T-helper 2 cell treated with Interferon-gamma antibody and Interleukin-4, amounts not matched to agents 5 μg/mL and 100 μg/mL, for 36 hours (primary cell): ENCODE data around the gene RHOF.
A peak's percentile ranks its signal among the peaks of the same experiment; 100 is the strongest.

Experiments
- DNase-seq: peaks from one replicate; pipeline ENCODE4 v3.0.0; 2021; ENCODE audit warnings: low spot score
- H3K27ac Mint-ChIP-seq: one replicate; pipeline ENCODE4 v1.8.0; 2021; ENCODE audit warnings: mild to moderate bottlenecking, mixed read lengths
- H3K27me3 Mint-ChIP-seq: one replicate; pipeline ENCODE4 v1.8.0; 2021; ENCODE audit warnings: low read depth, mixed read lengths
- H3K36me3 Mint-ChIP-seq: one replicate; pipeline ENCODE4 v1.8.0; 2021; ENCODE audit warnings: low read depth, mixed read lengths
- H3K4me1 Mint-ChIP-seq: one replicate; pipeline ENCODE4 v1.8.0; 2021; ENCODE audit warnings: low read depth, mixed read lengths
- H3K4me3 Mint-ChIP-seq: one replicate; pipeline ENCODE4 v1.8.0; 2022; ENCODE audit warnings: mild to moderate bottlenecking, moderate library complexity, mixed read lengths
- H3K9me3 Mint-ChIP-seq: one replicate; pipeline ENCODE4 v1.8.0; 2021; ENCODE audit warnings: mixed read lengths

Gene RHOF

DNA sequence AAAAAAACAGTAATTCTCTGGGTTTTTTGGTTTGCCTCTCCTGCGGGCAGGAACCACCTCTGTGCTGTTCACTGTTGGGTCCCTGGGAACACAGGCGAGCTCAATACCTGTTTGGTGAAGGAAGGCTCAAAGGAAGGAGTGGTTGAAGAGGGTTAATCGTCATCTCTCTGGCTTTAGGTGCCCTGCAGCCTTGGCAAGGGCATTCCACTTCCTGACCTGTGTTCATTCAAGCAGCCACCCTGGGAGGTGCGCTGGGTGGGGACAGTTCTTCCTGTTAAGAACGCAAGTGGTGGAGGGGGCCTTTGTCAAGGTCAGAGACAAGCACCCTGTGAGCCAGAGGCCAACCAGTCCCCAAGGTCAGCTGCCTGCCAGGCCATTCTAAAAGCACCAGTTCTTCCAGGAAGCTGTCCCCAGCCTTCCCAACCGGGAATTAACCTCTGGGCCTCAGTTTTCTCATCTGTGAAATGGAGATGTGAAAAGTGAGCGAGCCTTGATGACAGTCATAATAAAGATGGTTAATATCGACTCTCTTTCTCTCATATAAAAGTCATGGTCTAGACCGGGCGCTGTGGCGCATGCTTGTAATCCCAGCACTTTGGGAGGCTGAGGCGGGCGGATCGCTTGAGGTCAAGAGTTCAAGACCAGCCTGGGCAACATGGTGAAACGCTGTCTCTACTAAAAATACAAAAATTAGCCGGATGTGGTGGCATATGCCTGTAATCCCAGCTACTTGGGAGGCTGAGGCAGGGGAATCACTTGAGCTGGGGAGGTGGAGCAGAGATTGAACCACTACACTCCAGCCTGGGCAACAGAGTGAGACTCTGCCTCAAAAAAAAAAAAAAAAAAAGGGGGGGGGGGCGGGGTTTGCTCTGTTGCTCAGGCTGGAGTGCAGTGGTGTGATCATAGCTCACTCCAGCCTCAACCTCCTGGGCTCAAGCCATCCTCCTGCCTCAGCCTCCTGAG lies 6.1 kb downstream of the RHOF start:
- Mint-ChIP-seq H3K36me3 (peaks cover 63% of the 10 kb centered on the region), H3K4me3 (peak overlapping the region; percentile 99), H3K9me3 (no peaks in the 10 kb centered on the region), H3K27me3 (no peaks in the 10 kb centered on the region), H3K27ac (peak overlapping the region; percentile 100), H3K4me1 (peaks cover 74% of the 10 kb centered on the region)
- no peak for DNase-seq

DNA sequence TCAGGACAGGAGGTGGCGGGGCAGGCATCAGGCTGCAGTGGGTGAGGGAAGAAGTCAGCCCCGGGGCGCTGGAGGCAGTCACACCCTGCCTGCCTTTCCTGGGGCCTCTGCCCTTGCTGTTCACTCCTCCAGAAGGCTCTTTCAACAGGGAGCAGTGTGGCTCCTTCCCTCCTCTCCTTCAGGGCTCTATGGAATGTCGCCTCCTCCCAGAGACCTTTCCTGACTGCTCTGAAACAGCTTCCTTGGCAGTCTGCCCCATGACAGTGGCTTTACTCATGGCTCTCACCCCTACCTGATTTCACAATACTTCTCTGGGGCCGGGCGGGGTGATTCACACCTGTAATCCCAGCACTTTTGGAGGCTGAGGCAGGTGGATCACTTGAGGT lies 7.1 kb downstream of the RHOF start:
- no peaks in the 10 kb centered on the region for H3K9me3 Mint-ChIP-seq
- H3K36me3 Mint-ChIP-seq, result peaks cover 63% of the 10 kb centered on the region
- H3K4me3 Mint-ChIP-seq, result peak overlapping the region; percentile 99
- peaks cover 76% of the 10 kb centered on the region for H3K4me1 Mint-ChIP-seq
- DNase-seq, result no peak
- H3K27me3 Mint-ChIP-seq, result no peaks in the 10 kb centered on the region
- H3K27ac Mint-ChIP-seq, result peak overlapping the region; percentile 100

DNA sequence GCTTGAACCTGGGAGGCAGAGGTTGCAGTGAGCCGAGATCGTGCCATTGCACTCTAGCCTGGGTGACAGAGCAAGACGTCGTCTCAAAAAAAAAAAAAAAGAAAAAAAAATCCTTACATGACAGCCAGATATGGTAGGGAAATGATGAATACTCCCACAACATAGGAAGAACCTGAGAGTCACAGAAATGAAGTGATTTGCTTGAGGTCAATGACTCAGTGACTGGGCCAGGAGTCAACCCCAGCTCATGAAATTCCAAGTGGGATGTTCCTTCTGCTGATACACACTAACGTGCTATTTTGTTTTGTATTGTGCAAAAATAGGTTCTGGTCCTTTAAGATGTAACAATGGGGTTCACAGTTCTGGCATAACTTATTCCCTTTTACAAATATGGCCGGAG lies 9.0 kb downstream of the RHOF start:
- Mint-ChIP-seq H3K9me3 (no peaks in the 10 kb centered on the region), H3K4me3 (peak overlapping the region; percentile 76), H3K4me1 (peaks cover 62% of the 10 kb centered on the region), H3K27me3 (no peaks in the 10 kb centered on the region), H3K36me3 (peaks cover 55% of the 10 kb centered on the region), H3K27ac (peak overlapping the region; percentile 85)
- no peak for DNase-seq

DNA sequence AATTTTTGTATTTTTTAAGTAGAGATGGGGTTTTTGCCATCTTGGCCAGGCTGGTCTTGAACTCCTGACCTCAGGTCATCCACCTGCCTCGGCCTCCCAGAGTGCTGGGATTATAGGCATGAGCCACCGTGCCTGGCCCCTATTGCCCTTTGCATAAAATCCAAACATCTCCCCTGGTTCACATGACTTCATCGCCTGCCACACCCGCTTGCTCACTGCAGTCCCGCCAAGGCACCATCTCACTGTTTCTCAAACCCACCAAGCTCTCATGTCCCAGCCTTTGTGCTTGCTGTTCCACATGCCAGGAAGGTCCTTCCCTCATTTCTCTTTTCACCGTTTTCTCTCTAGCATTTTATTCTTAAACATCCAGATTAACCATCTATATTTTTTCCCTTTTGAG lies 9.7 kb downstream of the RHOF start:
- Mint-ChIP-seq H3K36me3 (peaks cover 59% of the 10 kb centered on the region), H3K27ac (peak overlapping the region; percentile 86), H3K4me1 (peaks cover 56% of the 10 kb centered on the region), H3K9me3 (no peaks in the 10 kb centered on the region), H3K27me3 (no peaks in the 10 kb centered on the region), H3K4me3 (peak overlapping the region; percentile 52)
- no peak for DNase-seq

DNA sequence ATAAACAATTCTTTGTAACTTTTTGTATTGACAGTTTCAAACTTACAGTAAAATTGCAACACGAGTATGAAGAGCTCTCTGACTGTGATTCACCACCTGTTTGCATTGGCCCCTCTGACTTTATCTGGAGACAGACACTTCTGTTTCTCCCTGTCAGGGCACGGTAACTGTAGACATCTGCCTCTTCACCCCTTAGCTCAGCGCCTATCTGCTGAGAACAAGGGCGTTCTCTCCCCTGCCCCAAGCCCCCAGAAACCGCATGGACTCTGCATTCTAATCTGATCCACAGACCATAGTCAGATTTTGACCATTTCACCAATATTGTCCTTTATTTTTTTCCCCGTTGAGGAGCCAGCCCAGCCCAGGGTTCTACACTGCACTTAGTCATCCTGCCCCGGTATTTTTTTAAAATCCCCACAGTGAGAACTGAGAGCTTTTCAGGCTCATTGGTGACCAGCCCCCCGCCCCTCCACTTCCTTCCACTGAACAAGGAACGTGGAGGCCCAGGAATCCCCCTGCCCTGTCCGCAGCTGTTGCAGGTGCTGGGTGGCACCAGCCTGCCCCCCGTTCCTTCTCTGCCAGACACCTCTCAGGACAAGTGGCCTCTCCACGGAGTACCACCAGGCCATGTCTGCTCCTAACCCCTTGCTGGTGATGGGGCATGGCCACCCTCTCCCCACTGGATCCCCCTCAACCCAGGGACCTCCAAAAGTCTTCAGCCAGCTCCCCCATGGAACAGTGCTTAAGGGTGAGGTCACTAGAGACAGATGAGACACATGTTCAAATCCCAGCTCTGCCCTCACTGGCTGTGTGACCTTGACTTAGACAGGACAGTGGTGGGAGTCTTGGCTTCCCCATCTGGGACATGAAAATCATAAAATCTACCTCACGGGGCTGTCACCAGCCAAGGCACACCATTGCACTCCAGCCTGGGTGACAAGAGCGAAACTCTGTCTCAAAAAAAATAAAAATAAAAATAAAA lies 11.2 kb downstream of the RHOF start:
- Mint-ChIP-seq H3K27me3 (no peaks in the 10 kb centered on the region), H3K36me3 (peaks cover 54% of the 10 kb centered on the region), H3K4me1 (peaks cover 44% of the 10 kb centered on the region), H3K4me3 (peak overlapping the region; percentile 79), H3K9me3 (no peaks in the 10 kb centered on the region), H3K27ac (peak overlapping the region; percentile 86)
- peak; percentile 72 for DNase-seq

DNA sequence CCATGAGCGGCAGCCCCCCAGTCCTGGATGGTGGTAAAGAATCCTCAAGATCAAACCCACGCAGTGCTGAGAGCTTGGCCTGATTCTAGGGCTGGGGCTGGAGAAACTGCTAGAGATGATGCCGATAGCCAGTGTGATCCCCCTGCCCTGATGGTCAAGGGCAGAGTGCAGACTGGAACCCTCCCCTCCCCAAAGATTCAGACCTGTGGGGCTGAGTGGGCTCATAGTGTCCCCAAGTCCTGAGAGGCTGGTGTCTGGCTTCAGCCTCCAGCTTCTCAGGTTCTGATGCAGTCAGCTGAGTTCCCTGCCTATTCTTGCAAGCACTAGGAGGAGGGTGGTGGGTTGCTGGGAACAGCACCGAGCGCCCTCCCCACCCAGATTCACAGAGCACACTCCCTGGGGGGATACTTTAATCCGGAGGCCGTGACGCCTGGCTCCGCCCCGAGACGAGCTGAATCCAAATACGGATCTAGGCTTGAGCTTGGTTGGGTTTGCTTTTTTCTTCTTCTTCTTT lies 11.9 kb downstream of the RHOF start:
- H3K27me3 Mint-ChIP-seq, result no peaks in the 10 kb centered on the region
- no peak for DNase-seq
- peak overlapping the region; percentile 86 for H3K27ac Mint-ChIP-seq
- H3K4me1 Mint-ChIP-seq, result peaks cover 36% of the 10 kb centered on the region
- H3K36me3 Mint-ChIP-seq, result peaks cover 46% of the 10 kb centered on the region
- H3K9me3 Mint-ChIP-seq, result no peaks in the 10 kb centered on the region
- peak overlapping the region; percentile 79 for H3K4me3 Mint-ChIP-seq

DNA sequence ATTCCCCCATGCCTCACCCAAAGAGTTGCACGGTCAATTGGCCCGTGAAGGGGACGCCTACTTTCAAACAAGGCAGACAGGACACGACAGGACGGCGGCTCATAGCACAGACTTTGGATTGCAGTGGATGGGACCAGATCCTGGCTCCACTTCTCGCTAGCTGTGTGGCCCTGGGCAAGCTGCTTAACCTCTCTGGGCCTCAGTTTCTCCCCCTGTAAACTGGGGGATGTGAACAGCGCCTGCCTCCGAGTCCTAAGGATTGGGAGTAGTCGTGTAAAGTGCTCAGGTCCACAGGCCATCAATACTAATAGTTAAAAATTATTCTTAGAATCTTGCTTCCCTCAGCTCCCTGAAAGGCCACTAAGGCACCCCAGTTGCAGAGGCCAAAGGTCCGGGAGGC lies 13.1 kb downstream of the RHOF start:
- no peak for DNase-seq
- Mint-ChIP-seq H3K27ac (peak overlapping the region; percentile 70), H3K36me3 (peaks cover 41% of the 10 kb centered on the region), H3K27me3 (no peaks in the 10 kb centered on the region), H3K4me3 (no peak overlapping the region), H3K4me1 (peaks cover 35% of the 10 kb centered on the region), H3K9me3 (no peaks in the 10 kb centered on the region)

DNA sequence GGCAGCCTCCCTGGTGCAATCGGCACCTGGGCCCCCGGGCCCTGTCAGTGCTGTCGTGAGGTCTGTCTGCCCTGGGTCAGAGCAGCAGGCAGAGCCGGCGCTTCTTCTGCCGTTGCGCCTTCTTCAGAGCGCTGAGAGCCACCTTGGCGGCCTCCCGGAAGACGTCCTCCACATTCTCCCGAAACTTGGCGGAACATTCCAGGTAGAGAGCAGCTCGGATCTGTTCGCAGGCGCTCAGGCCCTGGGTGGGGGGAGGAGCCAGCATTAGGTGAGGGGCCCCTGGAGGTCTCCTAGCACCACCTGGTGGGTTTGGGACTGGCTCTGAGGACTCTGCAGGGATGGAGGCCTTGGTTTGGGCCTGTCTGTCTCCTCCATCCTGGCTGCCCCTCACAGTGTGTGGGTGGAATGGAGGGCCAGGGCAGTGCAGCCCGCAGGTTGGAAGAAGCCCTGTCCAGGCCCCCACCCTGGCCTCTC lies 14.0 kb downstream of the RHOF start:
- Mint-ChIP-seq H3K36me3 (peaks cover 36% of the 10 kb centered on the region), H3K9me3 (no peaks in the 10 kb centered on the region), H3K4me1 (peaks cover 27% of the 10 kb centered on the region), H3K27me3 (no peaks in the 10 kb centered on the region), H3K4me3 (no peak overlapping the region), H3K27ac (no peak overlapping the region)
- DNase-seq, result no peak

DNA sequence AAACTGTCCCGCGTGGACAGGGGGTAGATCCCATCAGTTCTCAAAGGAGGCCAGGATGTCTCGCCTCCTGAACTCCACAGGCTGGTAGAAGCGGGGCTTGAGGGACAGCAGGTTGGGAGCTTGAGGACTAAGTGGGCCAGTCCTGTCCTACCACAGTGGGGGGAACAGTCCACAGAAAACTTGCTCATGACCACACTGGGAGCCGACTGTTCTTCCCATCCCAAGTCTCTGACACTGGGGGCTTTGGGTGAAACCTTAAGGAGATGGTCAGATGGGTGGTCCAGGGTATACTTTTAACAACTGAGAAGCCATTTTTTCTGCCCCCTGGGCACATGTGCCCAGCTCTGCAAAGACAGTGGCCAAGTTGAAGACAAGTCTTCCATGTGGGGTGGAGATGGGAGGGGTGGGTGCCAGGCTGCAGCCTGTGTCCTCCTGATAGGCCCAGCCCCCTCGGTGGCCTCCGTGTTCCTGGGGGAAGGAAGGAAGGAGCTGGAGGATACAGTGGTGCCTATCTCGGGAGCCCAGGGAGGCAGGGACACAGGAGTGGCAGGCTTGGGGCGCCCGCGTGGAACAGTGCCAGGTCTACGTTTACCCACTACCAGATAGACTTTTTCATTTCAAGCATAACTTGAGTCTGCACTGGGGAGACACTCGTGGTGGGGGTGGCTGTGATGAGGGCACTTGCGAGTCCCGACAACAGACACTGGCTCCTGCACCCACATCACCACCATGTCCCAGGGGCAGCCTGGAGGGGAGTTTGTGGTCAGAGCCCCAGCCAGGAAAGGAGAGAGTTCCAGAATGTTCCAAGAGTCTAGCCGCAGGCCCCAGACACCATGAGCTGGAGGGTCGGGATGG lies 14.7 kb downstream of the RHOF start:
- Mint-ChIP-seq H3K36me3 (peaks cover 32% of the 10 kb centered on the region), H3K9me3 (no peaks in the 10 kb centered on the region)

DNA sequence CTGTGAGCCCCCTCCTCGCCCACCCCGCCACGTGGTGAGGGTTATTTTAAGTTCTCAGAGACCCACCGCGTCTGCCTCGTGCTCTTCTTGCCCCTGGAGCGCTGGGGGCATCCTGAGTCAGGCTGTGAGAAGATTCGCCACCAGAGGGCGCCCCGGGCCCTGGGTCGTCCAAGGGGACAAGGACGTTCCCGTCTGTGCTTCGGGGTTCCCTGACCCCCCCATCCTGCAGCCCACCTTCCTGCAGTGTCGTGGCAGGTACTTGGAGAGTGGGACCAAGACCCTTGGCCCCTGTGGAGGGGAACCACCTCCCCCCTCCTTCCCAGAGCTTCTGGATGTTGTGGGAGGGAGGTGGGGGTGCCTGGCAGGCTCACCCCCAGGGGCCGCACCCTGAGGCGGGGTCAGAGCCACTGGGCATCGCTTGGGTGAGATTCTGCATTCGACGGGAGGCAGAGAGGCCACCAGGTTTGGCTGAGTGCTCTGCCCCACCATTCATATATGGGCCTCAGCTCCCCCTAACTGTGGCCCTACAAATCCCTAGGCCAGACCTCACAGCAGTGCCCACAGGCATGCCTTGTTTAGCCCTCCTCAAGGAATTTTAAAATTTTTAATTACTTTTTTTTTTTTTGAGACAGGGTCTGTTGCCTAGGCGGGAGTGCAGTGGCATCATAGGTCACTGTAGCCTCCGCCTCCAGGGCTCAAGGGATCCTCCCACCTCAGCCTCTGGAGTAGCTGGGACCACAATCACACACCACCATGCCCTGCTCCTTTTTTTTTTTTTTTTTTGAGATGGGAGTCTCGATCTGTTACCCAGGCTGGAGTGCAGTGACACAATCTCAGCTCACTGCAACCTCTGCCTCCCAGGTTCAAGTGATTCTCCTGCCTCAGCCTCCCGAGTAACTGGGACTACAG lies 17.0 kb downstream of the RHOF start:
- Mint-ChIP-seq H3K4me3 (no peak overlapping the region), H3K36me3 (peaks cover 20% of the 10 kb centered on the region), H3K4me1 (peaks cover 11% of the 10 kb centered on the region), H3K27ac (no peak overlapping the region), H3K27me3 (no peaks in the 10 kb centered on the region), H3K9me3 (no peaks in the 10 kb centered on the region)
- peak; percentile 74 for DNase-seq

More for the DNA sequence above, 14.7 kb downstream of the RHOF start:
- H3K27me3 Mint-ChIP-seq, result no peaks in the 10 kb centered on the region
- DNase-seq, result no peak
- H3K27ac Mint-ChIP-seq, result peak overlapping the region; percentile 45
- peaks cover 21% of the 10 kb centered on the region for H3K4me1 Mint-ChIP-seq
- H3K4me3 Mint-ChIP-seq, result no peak overlapping the region

DNA sequence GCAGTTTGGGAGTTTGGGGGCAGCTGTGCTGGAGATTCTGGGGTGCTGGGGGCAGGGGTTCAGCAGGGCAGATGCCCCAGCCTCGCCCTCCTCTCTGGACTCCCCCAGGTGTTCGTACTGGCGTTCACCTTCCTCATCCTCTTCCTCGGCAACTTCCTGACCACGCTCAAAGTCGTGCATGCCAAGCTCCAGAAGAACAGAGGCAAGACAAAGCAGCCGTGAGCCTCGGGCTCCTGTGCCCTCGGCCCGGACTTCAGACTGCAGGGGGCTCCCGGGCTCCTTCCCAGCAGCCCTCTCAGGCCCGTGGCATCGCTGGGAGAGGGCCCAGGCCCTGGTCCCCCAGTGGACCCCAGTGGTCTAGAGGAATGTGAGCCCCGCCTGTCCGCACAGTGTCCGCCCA lies 18.0 kb downstream of the RHOF start:
- no peaks in the 10 kb centered on the region for H3K9me3 Mint-ChIP-seq
- H3K27ac Mint-ChIP-seq, result no peak overlapping the region
- peaks cover 19% of the 10 kb centered on the region for H3K36me3 Mint-ChIP-seq
- DNase-seq, result no peak
- H3K4me3 Mint-ChIP-seq, result no peak overlapping the region
- H3K27me3 Mint-ChIP-seq, result no peaks in the 10 kb centered on the region
- peaks cover 6% of the 10 kb centered on the region for H3K4me1 Mint-ChIP-seq

DNA sequence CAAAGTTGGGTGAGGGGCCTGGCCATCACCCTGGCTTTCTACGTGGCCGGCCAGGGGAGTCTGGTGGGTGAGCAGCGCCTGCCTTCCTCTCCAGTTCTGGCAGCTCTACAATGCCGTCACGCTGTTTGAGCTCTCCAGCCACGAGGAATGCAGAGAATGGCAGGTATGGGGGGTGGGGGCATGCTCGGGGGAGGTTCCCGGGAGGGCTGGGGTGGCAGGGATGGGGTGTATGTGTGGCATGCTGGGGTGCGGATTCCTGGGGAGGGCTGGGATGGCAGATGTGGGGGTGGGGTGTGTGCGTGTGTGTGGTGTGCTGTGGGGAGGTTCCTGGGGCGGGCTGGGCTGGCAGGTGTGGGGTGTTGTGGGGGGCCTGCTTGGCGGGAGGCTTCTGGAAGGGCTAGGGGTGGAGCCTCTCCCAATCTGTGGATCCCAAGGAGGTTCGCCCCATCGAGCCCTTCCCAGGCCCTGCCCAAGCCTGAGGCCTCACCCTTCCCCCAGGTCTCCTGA lies 18.5 kb downstream of the RHOF start:
- no peak overlapping the region for H3K4me3 Mint-ChIP-seq
- peaks cover 15% of the 10 kb centered on the region for H3K36me3 Mint-ChIP-seq
- peaks cover 6% of the 10 kb centered on the region for H3K4me1 Mint-ChIP-seq
- H3K27me3 Mint-ChIP-seq, result no peaks in the 10 kb centered on the region
- peak overlapping the region; percentile 36 for H3K27ac Mint-ChIP-seq
- no peak for DNase-seq
- H3K9me3 Mint-ChIP-seq, result no peaks in the 10 kb centered on the region
